Measurements from ENCODE around the gene C1QA.

GRCh38 chr1:22621761-22622160 is 14.7 kb upstream of the C1QA start:
- TF ChIP-seq POLR2A (IDR thresholded peaks at IDR 0.05) (no peak), CTCF (IDR thresholded peaks at IDR 0.05) (no peak)

Data from breast epithelium (tissue), 3 donors.